Right atrium auricular region (tissue), 2 donors: ENCODE data around the gene CHSY1. TPM values are rescaled to one million over a fixed set of nuclear protein-coding genes. Genes with fewer than 3 reads are reported as not detected.

Experiments
- DNase-seq: peaks from one replicate; pipeline ENCODE4 v3.0.0-alpha.2; 2019; ENCODE audit warnings: low spot score
- H3K27ac ChIP-seq, 2 donors: fragments of 200-600 bp; sonication (generic); 1 replicate in 1 of 2; 2 replicates in 1 of 2; pipeline ENCODE4 v1.5.1; 2016 to 2019
- H3K27me3 ChIP-seq, 2 donors: fragments of 200-600 bp; sonication (generic); one replicate each; pipeline versions ENCODE4 v1.5.1 to v1.6.0; 2017 to 2019
- H3K36me3 ChIP-seq: fragments of 200-600 bp; sonication (generic); one replicate; pipeline ENCODE4 v1.5.1; 2016
- H3K4me1 ChIP-seq, 2 donors: fragments of 200-600 bp; sonication (generic); one replicate each; pipeline versions ENCODE4 v1.5.1 to v1.6.0; 2017 to 2019
- H3K4me3 ChIP-seq, 2 donors: fragments of 200-600 bp; sonication (generic); 1 replicate in 1 of 2; 2 replicates in 1 of 2; pipeline ENCODE4 v1.5.1; 2017 to 2019; ENCODE audit warnings: mild to moderate bottlenecking in 1 of 2, moderate library complexity in 1 of 2
- H3K9me3 ChIP-seq, 2 donors: fragments of 200-600 bp; sonication (generic); one replicate each; pipeline ENCODE4 v1.5.1; 2019
- total RNA-seq, 2 donors: library from RNA; depleted of rRNA; stranded (reverse); fragments of >200 nt; gene quantifications; one replicate each; pipeline ENCODE4 v1.1.0, GENCODE V29; 2016
- TF ChIP-seq, protein P1 (sequence below), 2 donors: fragments of 200-600 bp; sonication (generic); IDR thresholded peaks; one replicate each; pipeline ENCODE4 v1.5.1; 2019; ENCODE audit warnings: antibody characterized with exemption in 2 of 2

The CHSY1 gene
- total RNA-seq, 2 donors from 2014 or later = 23.1 to 26.1 TPM

DNA sequence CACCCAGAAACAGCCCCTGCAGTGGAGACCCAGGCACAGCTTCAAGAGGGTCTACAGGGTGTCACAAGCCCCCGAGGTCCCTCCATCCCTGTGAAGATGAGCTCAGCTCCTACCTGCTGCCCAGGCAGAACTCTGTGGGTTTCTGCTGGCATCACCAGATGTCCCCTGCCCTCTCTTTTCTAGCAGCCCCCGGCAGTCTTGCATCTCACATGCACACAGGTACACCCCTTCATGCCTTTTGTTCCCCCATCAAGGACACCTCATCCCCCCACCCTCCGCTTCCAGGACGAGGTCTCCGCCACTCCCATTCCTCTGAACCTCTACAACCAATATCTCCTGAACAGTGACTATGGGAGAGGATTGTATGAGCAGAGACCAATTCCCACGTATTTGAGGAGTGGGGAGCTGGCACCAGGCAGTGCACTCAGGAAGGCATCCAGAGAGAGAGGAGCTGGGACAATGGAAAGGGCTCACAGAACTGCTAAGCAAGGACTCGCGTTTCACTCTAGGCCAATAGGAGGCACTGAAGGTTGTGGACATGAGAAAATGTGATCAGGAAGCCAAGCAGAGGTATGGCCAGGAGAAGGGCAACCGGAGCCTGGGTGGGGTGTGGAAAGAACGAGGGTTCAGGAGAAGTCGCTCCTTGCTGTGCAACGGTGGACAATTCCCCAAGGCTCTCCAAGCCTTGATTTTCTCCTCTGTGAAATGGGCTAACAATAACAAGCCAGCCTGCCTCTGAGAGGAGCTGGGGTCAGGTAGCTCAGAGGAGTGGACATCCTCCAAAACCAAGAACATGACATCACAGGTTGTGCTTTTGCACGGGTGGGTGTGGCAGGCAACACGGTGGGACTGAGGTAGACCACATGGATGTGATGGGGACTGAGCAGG, 115.2 kb downstream of the CHSY1 start:
- TF ChIP-seq, protein P1, sequence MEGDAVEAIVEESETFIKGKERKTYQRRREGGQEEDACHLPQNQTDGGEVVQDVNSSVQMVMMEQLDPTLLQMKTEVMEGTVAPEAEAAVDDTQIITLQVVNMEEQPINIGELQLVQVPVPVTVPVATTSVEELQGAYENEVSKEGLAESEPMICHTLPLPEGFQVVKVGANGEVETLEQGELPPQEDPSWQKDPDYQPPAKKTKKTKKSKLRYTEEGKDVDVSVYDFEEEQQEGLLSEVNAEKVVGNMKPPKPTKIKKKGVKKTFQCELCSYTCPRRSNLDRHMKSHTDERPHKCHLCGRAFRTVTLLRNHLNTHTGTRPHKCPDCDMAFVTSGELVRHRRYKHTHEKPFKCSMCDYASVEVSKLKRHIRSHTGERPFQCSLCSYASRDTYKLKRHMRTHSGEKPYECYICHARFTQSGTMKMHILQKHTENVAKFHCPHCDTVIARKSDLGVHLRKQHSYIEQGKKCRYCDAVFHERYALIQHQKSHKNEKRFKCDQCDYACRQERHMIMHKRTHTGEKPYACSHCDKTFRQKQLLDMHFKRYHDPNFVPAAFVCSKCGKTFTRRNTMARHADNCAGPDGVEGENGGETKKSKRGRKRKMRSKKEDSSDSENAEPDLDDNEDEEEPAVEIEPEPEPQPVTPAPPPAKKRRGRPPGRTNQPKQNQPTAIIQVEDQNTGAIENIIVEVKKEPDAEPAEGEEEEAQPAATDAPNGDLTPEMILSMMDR (IDR thresholded peaks at IDR 0.05) = no peak
- Histone ChIP-seq H3K4me1 (peaks cover 0 to 14% of the 10 kb centered on the region in 2 donors), H3K36me3 (no peaks in the 10 kb centered on the region), H3K27me3 (no peaks in the 10 kb centered on the region), H3K4me3 (no peak overlapping the region), H3K27ac (no peak overlapping the region), H3K9me3 (no peaks in the 10 kb centered on the region)
- DNase-seq = no peak

- H3K27ac ChIP-seq = no peak overlapping the region
- DNase-seq = no peak
These were observed 116.2 kb downstream of the CHSY1 start for GRCh38 chr15:101135532-101136166.

DNA sequence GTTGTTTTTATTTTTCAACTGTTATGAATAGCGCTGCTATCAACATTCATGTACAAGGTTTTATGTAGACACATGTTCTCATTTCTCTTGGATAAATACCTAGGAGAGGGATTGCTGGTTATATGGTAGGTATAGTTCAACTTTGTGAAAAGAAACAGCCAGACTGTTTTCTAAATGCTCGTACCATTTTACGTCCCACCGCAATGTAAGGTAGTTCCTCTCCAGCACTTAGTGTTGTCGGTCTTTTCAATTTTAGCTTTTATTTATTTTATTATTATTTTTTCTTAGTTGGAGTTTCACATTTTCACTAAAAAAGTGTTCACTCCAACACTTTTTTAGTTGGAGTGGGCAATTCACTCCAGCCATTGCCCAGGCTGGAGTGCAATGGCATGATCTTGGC, 117.1 kb downstream of the CHSY1 start:
- Histone ChIP-seq H3K4me3 (no peak overlapping the region), H3K27me3 (no peaks in the 10 kb centered on the region), H3K9me3 (no peaks in the 10 kb centered on the region), H3K36me3 (no peaks in the 10 kb centered on the region), H3K27ac (no peak overlapping the region), H3K4me1 (peaks cover 0 to 14% of the 10 kb centered on the region in 2 donors)
- DNase-seq = no peak
- TF ChIP-seq, protein P1 (IDR thresholded peaks at IDR 0.05) = no peak

More at GRCh38 chr15:101135532-101136166, 116.2 kb downstream of the CHSY1 start:
- no peak overlapping the region for H3K4me3 ChIP-seq
- H3K27me3 ChIP-seq = no peaks in the 10 kb centered on the region
- H3K4me1 ChIP-seq = peaks cover 0 to 14% of the 10 kb centered on the region in 2 donors
- no peaks in the 10 kb centered on the region for H3K9me3 ChIP-seq
- no peaks in the 10 kb centered on the region for H3K36me3 ChIP-seq
- TF ChIP-seq, protein P1 (IDR thresholded peaks at IDR 0.05) = no peak

- Histone ChIP-seq H3K36me3 (no peaks in the 10 kb centered on the region), H3K27me3 (no peaks in the 10 kb centered on the region), H3K9me3 (peaks cover 0 to under 1% of the 10 kb centered on the region in 2 donors), H3K4me3 (no peak overlapping the region), H3K4me1 (peaks cover 0 to 16% of the 10 kb centered on the region in 2 donors), H3K27ac (no peak overlapping the region)
- TF ChIP-seq, protein P1 (IDR thresholded peaks at IDR 0.05) = no peak
- DNase-seq = no peak
These were observed 118.0 kb downstream of the CHSY1 start for GRCh38 chr15:101133751-101134261.

DNA sequence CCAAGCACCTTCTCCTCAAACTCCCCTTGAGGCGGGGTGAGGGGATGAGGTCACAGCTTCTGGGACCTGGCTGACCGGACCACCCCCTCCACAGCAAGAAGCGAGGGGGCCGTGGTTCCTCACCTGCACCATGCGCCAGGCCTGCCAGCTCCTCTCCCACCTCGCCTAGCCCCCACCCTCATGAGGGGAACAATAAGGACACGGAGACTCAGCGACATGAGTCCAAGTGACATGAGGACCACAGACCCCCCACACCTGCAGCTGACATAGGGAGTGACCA, 118.7 kb downstream of the CHSY1 start:
- Histone ChIP-seq H3K4me1 (peaks cover 0 to 23% of the 10 kb centered on the region in 2 donors), H3K27me3 (no peaks in the 10 kb centered on the region), H3K4me3 (no peak overlapping the region), H3K36me3 (no peaks in the 10 kb centered on the region), H3K9me3 (peaks cover 0 to 7% of the 10 kb centered on the region in 2 donors), H3K27ac (no peak overlapping the region)
- no peak for DNase-seq
- TF ChIP-seq, protein P1 (IDR thresholded peaks at IDR 0.05) = no peak
